Activated CD4-positive, alpha-beta T cell treated with anti-CD3 and anti-CD28 coated beads, Interleukin-2, amount 50 U/mL, for 4 hours (primary cell): ENCODE data around the gene CEP89.
"Not testable (repeated sequence)": the region's sequence is repeated elsewhere in the genome, so short reads cannot be mapped to it uniquely, and the experiment has no call there.

Experiments
- DNase-seq, 2 experiments: peaks; one replicate each; pipeline ENCODE4 v3.0.0-alpha.2; 2020

The CEP89 gene

GRCh38 chr19:32890326-32890725, 81.4 kb downstream of the CEP89 start:
- DNase-seq = no peak

DNA sequence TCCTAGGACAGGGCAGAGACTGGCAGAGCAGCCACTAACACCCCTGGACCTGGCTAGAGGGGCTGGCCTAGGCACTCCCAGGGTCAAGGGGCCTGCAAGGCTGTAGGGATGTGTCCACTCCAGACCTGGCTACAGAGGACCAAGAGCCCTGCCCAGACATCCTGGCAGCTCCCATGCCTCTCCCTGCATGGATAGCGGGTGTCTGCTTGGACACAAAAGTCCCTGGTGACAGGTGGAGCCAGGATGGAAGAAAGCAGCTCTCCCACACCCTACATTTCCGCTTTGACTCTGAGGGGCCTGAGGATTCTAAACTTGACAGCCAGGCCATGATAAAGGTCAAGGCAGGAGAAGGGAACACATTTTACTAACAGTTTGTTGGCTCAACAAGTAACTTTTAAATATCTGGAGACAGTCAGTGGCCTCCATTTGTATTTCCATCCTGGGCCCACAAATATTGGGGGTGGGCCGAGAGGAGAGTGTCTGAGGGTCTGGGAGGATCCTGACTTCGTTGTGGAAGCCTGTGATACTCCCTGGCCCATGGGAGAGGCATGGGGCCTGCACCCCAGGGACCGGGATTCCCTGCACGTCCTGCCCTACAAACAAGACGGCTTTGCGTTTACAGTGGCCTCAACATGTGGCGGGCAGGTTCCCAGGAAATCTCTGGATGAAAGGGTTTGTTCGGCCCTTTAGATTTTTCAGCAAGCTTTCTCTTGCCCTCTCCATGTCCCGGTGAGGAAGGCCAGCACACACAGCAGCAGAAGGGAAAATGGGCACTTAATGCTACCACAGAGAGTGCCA, 82.4 kb downstream of the CEP89 start:
- no peak for DNase-seq

DNA sequence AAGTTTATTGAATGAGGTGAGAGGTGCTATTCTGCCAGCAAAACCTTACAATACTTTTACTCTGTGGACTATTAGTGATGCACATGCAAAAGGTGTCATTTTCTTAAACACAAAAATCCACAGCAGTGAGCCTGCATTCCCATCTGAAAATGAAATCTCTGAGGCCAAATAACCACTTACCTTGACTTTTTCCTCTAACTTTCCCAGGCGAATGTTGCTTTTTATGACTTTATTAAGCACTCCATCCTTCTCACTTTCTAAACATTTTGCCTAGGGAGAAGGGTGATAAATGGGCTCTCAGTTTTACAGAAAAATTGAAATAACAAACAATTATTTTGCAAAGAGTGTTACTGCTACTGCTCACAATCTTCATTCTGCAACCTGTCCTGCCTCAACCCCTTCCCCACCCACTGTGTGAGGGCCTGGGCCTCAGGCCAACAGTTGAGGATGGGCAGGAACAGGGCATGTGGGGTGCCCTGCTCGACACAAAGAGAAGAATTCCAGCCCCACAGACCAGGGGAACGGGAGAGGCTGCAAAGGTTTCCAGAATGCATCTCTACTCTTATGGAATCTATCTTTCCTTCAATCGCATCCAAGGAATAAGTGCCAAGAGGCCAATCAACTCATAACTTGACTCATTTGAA, 84.1 kb downstream of the CEP89 start:
- DNase-seq = no peak

DNA sequence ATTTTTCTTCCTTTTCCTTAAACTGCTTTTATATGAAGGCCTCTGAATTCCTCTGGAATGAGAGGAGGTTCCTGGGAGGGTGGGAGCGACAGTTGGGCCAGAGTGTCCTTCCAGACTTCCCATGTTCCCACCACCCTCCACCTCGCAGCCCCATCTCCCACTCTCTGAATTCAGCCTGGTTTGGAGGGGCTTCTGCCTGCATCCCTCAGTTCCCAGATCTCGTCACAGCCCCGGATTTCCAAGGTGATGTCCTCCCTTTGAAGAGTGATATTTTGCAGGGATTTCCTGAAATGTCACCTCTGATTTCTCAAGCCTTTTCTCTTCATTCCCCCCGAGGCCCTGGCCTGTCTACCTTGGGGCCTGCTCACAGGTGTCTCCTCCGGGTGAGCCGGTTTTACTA, 85.5 kb downstream of the CEP89 start:
- no peak for DNase-seq

DNA sequence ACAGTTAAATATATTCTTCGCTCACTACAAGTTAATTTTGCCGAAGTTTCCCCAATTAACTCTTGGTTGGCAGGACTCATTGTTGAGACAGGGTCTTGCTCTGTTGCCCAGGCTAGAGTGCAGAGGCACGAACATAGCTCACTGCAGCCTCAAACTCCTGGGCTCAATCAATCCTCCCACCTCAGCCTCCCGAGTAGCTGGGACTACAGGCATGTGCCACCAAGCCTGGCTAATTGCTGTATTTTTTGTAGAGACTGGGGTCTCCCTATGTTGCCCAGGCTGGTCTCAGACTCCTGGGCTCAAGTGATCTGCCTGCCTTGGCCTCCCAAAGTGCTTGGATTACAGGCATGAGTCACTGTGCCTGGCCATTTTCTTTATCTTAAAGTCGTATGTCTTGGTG, 86.5 kb downstream of the CEP89 start:
- not testable (repeated sequence) for DNase-seq

GRCh38 chr19:32881766-32882165, 90.0 kb downstream of the CEP89 start:
- no peak for DNase-seq

DNA sequence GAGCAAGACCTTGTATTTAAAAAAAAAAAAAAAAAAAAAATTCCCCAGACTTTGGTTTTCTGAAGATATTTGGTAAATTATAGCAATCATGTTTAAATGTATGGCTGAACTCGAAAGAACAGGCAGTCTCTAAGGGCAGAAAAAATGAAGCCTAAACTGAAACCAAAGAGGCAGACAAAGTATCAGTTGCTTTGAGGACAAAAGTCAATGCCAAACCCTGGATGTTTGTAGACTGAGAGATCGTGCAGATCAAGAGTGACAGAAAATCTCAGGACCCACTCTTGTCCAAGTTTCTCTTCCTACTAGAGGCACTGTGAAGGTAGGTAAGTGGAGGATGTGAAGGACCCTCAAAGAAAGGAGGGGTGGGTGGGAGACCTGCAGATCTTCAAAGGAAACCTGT, 91.1 kb downstream of the CEP89 start:
- DNase-seq = no peak

DNA sequence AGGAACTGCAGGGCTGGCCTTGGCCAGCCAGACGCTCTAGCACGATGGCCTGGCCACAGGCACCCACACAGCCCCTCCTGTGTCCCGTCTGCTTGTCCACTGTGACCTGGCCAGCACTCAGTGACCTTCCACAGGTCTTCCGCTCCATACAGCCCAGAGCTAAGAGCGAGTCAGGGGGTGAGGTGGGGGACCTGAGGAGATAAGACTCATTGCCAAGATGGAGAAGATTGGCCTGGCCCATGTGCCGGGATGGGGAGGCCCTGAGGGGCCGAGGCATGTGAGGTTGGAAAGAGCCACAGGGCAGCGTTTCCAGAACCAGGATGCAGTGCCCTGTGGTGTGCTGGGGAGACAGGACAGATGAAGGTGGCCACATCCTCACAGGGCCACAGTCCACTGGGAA, 92.0 kb downstream of the CEP89 start:
- DNase-seq = no peak

- DNase-seq = no peak
These were observed 92.8 kb downstream of the CEP89 start for GRCh38 chr19:32878988-32879387.

GRCh38 chr19:32877977-32878745, 93.6 kb downstream of the CEP89 start:
- no peak for DNase-seq

DNA sequence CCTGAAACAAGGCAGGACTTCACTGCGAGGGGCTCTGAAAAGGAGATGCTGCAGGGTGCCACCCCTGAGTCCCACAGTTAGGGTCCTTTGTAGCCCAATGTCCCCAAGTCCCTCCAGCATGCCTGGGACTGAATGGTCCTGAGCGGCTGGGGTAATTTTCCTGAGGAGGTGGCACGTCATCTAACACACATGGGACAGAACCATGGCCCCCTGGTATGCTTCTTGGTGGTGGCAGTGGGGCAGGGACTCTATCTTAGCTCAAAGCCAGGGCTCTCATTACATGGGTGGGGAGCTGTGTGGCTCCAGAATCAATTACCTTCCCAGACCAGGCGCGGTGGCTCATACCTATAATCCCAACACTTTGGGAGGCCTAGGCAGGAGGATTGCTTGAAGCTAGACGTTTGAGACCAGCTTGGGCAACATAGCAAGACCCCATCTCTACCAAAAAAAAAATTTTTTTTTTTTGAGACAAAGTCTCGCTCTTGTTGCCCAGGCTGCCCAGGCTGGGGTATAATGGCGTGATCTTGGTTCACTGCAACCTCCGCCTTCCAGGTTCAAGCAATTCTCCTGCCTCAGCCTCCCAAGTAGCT, 94.3 kb downstream of the CEP89 start:
- no peak for DNase-seq

GRCh38 chr19:32876919-32877285, 94.9 kb downstream of the CEP89 start:
- DNase-seq = no peak

DNA sequence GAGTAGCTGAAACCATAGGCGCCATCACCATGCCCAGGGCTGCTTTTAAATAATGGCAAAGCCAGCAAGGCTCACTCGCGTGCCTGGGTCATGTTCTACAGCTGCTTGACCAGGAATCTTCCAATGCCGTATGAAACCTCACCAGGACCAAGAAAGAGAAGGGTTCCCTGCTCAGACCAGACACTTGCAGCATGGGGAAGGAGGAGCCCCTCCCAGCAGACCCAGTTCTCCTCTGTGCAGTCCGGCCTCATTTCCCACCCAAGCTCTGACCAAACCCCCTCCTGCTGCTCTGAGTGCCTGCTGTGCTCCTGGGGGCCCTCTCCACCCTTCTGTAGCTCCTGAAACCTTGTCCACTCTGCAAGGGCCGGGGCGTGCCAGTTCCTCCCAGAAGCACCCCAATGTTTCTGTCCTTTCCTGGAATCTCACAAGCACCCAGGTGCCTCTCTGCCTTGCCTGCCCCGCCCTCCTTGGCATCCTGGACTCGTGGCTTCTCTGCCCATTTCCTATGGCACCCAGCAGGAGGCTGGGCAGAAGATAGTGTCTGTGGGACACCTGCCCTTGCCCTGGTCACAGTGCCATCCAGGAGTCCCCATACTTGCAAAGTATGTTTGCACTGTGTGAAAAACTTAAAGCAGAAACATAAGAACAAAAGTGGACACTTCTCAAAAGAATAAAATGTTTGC, 95.4 kb downstream of the CEP89 start:
- no peak for DNase-seq

DNA sequence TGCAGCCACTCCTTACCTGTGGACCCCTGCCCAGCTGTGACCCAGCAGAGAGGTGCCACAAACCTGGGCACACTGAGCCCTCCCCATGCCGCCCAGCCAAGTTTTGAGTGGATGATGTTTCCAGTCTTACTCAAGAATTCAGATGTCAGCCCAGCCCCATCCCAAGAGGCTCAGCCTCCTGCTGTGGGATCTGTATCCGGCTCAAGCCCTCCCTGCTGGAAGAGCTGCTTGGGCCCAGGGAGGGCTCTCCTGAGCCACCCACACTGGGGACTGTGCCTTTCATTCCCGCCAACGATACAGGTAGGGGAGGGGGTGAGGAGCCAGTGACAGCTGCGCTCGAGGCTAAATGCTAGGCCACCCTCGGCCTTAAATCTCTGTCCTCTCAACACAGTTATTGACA, 96.3 kb downstream of the CEP89 start:
- DNase-seq = no peak

DNA sequence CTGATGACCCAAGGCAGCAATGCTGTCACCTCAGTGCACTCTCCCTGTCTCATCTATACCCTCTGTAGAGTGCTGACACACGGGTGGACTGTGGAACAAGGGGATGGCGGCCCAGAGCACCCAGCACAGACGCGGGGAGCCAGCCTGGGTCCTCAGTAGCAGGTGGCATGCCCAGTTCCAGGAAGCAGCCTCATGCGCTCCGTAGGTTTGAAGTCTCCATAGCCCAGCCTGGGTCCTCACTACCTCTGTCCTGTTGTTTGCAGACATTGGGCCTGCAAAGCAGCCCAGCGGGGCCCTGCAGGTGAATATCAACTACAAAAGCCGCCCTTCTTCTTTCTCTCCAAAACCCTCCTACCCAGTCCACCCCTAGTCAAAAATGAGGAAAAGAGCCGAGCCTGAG, 97.2 kb downstream of the CEP89 start:
- no peak for DNase-seq

DNA sequence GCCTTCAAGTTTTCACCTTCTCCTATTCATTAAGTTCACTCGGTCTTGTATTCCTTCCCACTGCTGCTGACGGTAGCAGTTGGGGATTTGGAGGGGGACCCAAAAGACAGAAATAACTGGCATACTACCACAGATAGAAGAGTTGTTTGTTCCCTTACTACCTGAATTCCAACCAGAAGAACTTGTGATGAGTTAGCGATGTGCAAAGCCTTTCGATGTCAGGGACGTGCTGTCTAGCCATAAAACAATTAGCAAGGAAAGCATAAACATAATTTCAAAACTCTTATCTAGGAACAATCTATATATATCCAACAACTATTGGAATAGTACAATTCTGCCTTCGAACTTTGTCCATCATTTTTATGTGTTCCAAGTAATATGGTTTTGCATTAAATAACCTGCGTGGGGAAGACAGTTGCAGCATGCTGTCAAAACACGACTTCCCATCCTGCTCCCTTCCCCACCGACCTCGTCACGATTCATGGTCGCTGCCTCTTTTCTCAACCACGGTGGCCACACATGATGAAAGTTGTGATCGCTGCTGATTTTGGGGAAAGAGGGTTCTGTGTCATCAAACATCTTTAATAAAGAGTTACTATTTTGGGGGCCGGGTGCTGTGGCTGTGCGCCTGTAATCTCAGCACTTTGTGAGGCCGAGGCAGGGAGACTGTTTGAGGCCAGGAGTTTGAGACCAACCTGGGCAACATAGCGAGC, 98.4 kb downstream of the CEP89 start:
- no peak for DNase-seq

GRCh38 chr19:32872391-32872790, 99.4 kb downstream of the CEP89 start:
- DNase-seq = no peak

GRCh38 chr19:32870981-32871451, 100.7 kb downstream of the CEP89 start:
- no peak for DNase-seq

GRCh38 chr19:32869966-32870573, 101.7 kb downstream of the CEP89 start:
- no peak for DNase-seq

- no peak for DNase-seq
These were observed 102.3 kb downstream of the CEP89 start, which contains the start of gene SLC7A9 for GRCh38 chr19:32869369-32869965. TSS of gene SLC7A9 (minus strand) at chr19:32869767. CDS start at chr19:32868534, 1,233 bp downstream.
